ENCODE measurements around the gene ZNF586. TPM values are rescaled to one million over a fixed set of nuclear protein-coding genes. Genes with fewer than 3 reads are reported as not detected.
"Not testable (repeated sequence)": the region's sequence is repeated elsewhere in the genome, so short reads cannot be mapped to it uniquely, and the experiment has no call there.

Gene ZNF586
- total RNA-seq, 1 donor from 2014 or later = 33.2 TPM

DNA sequence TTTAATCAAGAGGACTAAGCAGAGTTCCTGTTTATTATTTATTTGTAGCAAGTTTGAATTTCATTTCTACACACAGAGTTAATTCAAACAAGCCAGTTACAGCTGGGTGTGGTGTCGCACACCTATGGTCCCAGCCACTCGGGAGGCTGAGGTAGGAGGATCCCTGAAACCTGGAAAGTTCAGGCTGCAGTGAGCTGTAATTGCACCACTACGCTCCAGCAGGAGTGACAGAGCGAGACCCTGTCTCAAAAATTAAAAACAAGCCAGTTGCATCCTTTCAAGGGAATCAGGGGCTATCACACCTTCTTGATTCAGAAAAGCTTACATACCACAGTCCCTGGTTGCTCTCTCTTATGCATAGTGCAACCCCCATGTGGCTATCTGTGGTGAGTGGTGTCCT is 19.8 kb downstream of the ZNF586 start:
- H3K27me3 Mint-ChIP-seq = no peaks in the 10 kb centered on the region
- no peak for DNase-seq (ENCODE audit: low spot score, unreplicated experiment)
- peaks cover 6% of the 10 kb centered on the region for H3K9me3 Mint-ChIP-seq (ENCODE audit: low read depth)
- peaks cover 48% of the 10 kb centered on the region for H3K36me3 Mint-ChIP-seq (ENCODE audit: insufficient read depth)
- no peak overlapping the region for H3K4me3 Mint-ChIP-seq (ENCODE audit: low read depth)
- TF ChIP-seq CTCF (IDR thresholded peaks at IDR 0.05; ENCODE audit: unreplicated experiment) = no peak
- H3K27ac Mint-ChIP-seq = no peak overlapping the region
- H3K4me1 Mint-ChIP-seq (ENCODE audit: low read depth) = no peaks in the 10 kb centered on the region

GRCh38 chr19:57796580-57796979 is 27.1 kb downstream of the ZNF586 start:
- not testable (repeated sequence) for H3K9me3 Mint-ChIP-seq (ENCODE audit: low read depth); DNase-seq (ENCODE audit: low spot score, unreplicated experiment); H3K4me3 Mint-ChIP-seq (ENCODE audit: low read depth); H3K27me3 Mint-ChIP-seq
- peak overlapping the region; percentile 69 for H3K27ac Mint-ChIP-seq
- peaks cover 18% of the 10 kb centered on the region for H3K4me1 Mint-ChIP-seq (ENCODE audit: low read depth)
- H3K36me3 Mint-ChIP-seq (ENCODE audit: insufficient read depth) = peaks cover 21% of the 10 kb centered on the region

GRCh38 chr19:57800696-57801095 is 31.2 kb downstream of the ZNF586 start:
- H3K4me1 Mint-ChIP-seq (ENCODE audit: low read depth) = peaks cover 46% of the 10 kb centered on the region
- TF ChIP-seq CTCF (IDR thresholded peaks at IDR 0.05; ENCODE audit: unreplicated experiment) = no peak
- H3K36me3 Mint-ChIP-seq (ENCODE audit: insufficient read depth) = peaks cover 20% of the 10 kb centered on the region
- H3K4me3 Mint-ChIP-seq (ENCODE audit: low read depth) = no peak overlapping the region
- H3K27ac Mint-ChIP-seq = peak overlapping the region; percentile 90
- DNase-seq (ENCODE audit: low spot score, unreplicated experiment) = no peak
- H3K9me3 Mint-ChIP-seq (ENCODE audit: low read depth) = no peaks in the 10 kb centered on the region
- H3K27me3 Mint-ChIP-seq = no peaks in the 10 kb centered on the region

GRCh38 chr19:57802269-57802668 is 32.8 kb downstream of the ZNF586 start:
- H3K27me3 Mint-ChIP-seq = no peaks in the 10 kb centered on the region
- H3K4me3 Mint-ChIP-seq (ENCODE audit: low read depth) = peak overlapping the region; percentile 31
- DNase-seq (ENCODE audit: low spot score, unreplicated experiment) = no peak
- no peaks in the 10 kb centered on the region for H3K9me3 Mint-ChIP-seq (ENCODE audit: low read depth)
- H3K4me1 Mint-ChIP-seq (ENCODE audit: low read depth) = peaks cover 47% of the 10 kb centered on the region
- H3K27ac Mint-ChIP-seq = peak overlapping the region; percentile 90
- TF ChIP-seq CTCF (IDR thresholded peaks at IDR 0.05; ENCODE audit: unreplicated experiment) = no peak
- peaks cover 19% of the 10 kb centered on the region for H3K36me3 Mint-ChIP-seq (ENCODE audit: insufficient read depth)

DNA sequence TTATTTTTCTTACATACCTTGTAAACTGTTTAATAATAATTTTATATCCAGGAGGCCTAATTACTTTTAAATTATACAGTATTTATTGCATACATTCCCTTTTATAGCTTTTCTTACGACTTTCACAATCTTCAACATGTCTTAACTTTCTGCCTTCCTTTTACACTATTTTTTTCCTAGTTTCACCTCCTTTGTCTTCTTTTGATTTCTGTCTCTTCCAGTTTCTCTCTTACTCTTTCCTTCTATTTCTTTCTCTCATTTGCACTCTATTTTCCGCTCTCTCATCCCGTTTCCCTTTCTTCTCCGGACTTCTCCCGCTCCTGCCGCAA is 33.8 kb downstream of the ZNF586 start:
- peak overlapping the region; percentile 80 for H3K4me3 Mint-ChIP-seq (ENCODE audit: low read depth)
- no peak for TF ChIP-seq CTCF (IDR thresholded peaks at IDR 0.05; ENCODE audit: unreplicated experiment)
- H3K36me3 Mint-ChIP-seq (ENCODE audit: insufficient read depth) = peaks cover 23% of the 10 kb centered on the region
- peak overlapping the region; percentile 97 for H3K27ac Mint-ChIP-seq
- H3K27me3 Mint-ChIP-seq = no peaks in the 10 kb centered on the region
- no peaks in the 10 kb centered on the region for H3K9me3 Mint-ChIP-seq (ENCODE audit: low read depth)
- H3K4me1 Mint-ChIP-seq (ENCODE audit: low read depth) = peaks cover 47% of the 10 kb centered on the region
- DNase-seq (ENCODE audit: low spot score, unreplicated experiment) = no peak

- TF ChIP-seq CTCF (IDR thresholded peaks at IDR 0.05; ENCODE audit: unreplicated experiment) = no peak
- H3K27ac Mint-ChIP-seq = peak overlapping the region; percentile 97
- H3K27me3 Mint-ChIP-seq = no peaks in the 10 kb centered on the region
- peak overlapping the region; percentile 80 for H3K4me3 Mint-ChIP-seq (ENCODE audit: low read depth)
- H3K9me3 Mint-ChIP-seq (ENCODE audit: low read depth) = no peaks in the 10 kb centered on the region
- DNase-seq (ENCODE audit: low spot score, unreplicated experiment) = peak; percentile 34
- H3K4me1 Mint-ChIP-seq (ENCODE audit: low read depth) = peaks cover 47% of the 10 kb centered on the region
- peaks cover 24% of the 10 kb centered on the region for H3K36me3 Mint-ChIP-seq (ENCODE audit: insufficient read depth)
These were observed 34.3 kb downstream of the ZNF586 start for GRCh38 chr19:57803594-57804325.

Data from progenitor cell of endocrine pancreas (in vitro differentiated cells).